HG02884 (cell line): ENCODE data around the gene HOXA11.

Experiments
- ATAC-seq: cut with Tn5 transposase; IDR thresholded peaks from one replicate; pipeline ENCODE4 v1.9.1; 2021; ENCODE audit warnings: mild to moderate bottlenecking, moderate library complexity; ENCODE audit not compliant: unreplicated experiment

HOXA11 gene

GRCh38 chr7:27207348-27207985 is 22.4 kb upstream of the HOXA11 start:
- ATAC-seq, result no peak

DNA sequence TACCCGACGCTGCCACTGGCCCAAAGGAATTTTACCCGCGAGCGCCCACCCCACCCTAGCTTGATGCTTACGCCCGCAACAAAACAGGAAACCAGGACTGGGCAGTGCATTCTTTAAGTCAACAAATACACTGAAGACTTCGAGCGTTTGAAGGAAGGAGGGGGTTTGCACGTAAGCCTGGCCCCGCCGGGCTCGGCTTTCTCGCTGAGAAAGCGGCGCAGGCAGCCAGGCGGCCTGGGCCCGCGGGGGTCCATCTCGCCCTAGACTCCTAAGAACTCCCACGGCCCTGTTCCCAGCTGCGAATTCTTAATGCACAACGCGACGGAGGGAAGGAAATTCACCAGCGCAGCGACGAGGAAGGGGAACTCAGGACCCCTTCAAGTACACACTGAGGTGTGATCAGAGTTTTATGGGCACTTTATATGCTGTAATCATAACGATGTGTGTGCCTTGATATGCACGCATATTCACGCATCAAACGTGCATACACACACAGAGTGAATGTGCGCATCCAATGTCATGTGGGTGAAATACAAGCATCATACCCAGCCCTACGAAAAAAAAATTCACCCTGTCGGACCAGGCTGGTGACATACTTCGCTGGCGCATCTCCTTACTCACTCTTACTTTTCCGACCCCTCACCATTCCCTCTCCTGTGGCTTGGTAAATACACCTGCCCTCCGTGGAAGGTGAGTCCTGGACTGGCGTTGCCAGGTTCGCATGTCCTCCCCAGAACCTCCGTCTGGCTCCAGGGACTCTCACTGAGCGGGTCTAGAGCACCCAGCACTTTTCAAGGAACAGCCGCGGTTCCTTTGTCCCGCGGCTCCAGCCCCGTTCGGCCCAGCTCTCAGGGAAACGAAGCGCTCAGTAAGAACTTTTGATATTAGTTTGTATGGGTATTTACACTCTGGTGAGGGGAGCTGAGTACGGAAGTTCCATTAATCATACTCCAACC is 20.6 kb upstream of the HOXA11 start:
- ATAC-seq, result no peak

- no peak for ATAC-seq
These were observed 19.9 kb upstream of the HOXA11 start for GRCh38 chr7:27204851-27205322.

DNA sequence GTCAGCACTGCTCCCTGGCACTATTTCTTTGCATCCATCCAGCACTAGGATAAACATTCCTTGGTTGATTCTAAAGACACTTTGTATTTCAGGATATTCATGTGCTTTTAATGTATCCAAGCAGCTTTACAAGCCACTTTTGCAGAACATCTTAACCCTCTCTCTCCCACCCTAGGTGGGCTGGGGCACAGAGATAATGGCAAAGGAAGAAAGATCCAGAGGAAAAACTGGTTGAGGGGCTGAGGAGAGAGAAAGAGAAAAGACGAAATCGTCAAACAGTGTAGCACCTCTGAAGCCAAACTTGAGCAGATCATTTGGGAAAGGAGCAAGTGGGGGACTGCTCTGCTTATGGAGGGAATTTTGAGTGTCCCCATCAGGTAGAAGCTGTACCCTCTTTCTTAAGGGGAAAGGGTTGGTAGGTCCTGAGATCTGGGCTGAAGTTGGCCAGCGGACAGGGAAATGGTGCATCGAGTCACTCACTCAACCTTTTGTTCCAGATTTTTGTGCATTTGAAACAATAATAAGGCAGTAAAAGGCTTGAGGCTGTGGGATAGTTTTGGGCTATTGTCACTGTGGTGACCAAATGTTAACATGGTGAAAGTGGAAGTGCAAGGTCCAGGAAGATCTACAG is 19.0 kb upstream of the HOXA11 start:
- no peak for ATAC-seq

DNA sequence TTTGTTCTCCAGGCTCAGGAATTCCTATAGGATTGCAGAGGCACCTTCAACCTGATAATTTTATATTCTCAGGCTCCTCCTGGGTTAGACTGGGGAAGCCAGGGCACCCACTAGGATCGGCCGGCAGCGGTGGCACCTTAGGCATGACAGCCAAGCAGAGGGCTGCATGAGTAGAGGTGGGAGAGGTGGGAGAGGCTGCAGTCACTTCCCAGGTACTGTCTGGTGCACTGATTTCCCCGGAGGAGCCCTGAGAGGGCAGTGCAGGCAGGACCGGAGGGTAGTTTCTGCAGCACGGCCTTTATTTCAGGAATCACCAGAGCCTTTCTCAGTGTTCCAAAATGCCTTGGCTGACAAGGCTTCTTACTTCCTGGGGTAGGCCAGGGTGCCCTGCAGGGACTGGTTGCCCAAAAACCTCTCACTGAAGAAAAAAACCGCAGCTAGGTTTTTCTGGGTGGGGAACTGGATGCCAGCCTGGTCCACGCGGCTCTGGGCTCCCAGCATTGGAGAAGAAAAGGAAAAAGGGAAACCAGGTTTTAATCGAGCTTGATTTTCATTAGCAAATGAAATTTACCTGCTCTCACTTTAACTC is 18.4 kb upstream of the HOXA11 start:
- ATAC-seq, result no peak

GRCh38 chr7:27202862-27203134 is 17.8 kb upstream of the HOXA11 start:
- ATAC-seq, result no peak

DNA sequence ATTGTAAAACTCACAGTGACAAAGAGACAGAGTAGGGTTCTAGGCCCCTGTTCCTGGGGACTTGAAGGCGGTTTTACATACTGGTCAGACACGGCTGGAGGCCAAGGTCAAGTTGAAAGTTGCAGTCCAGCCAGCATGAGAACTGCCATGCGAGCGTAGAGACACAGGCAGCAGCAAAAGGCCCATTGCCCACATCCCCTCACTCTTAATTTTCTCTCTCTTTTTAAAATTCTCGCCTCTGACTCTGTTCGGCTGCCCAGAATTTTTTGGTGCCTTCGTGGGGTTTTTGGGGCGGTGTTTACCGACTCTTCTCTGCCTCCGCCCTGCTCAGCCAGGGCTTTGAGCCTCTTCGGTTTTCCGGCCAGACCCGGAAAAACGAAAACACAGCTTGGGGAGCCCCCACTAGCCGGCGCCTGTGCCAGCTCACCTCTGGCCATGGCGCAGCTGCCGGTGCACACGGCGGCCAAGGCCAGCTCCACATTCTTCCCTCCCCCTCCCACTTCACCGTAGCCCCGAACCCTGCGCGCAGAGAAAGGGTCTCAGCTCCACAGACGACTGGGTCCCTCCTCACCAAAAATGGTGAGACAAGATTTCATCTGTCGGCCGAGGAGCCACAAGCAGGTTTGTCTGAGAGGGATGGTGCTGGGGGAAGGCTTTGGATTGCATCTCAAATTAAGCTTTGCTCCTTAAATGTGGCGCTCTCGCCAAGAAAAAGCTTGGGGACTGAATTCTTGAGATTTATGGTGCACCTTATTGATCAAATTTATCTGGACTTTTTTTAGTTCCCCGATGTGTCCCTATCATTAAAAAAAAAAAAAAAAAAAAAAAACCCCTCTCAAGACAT is 17.2 kb upstream of the HOXA11 start:
- ATAC-seq, result no peak

- ATAC-seq, result no peak
These were observed 16.6 kb upstream of the HOXA11 start for GRCh38 chr7:27201580-27202017.

DNA sequence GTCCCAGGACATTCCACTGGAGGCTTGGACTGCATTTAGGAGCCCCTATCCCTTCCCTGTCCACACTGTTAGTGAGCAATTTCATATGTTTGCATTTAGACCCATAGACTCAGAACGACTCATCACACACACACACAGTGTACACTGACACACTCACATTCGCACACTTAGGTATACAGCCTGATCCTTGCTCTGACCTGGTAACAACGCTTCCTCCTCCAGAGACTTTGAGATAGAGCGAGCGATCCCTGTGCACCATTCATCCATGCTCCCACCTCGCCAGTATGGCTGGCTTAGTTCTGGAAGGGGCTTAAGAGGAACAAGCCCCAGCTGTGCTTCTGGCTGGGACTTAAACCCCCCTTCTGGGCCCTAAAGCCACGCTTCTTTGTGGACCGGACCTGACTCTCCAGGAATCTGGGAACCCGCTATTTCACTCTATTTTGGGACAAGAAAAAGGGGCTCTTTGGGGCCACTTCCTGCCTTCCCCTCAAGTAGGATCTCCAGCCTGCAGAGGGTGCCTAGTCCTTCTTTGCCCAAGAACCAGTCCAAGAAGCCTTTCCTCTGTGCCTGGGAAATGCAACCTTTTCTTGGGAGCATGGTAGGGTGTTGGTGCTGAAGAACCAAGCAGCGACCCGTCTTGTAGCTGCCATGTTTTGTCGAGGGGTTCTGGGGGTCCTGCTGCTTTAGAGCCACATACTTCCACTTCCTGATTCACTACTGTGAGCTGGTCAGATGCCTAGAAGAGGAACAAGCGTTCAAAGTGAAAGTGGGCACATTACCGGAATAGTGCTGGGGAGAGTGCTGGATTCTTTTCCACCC is 15.9 kb upstream of the HOXA11 start:
- no peak for ATAC-seq

DNA sequence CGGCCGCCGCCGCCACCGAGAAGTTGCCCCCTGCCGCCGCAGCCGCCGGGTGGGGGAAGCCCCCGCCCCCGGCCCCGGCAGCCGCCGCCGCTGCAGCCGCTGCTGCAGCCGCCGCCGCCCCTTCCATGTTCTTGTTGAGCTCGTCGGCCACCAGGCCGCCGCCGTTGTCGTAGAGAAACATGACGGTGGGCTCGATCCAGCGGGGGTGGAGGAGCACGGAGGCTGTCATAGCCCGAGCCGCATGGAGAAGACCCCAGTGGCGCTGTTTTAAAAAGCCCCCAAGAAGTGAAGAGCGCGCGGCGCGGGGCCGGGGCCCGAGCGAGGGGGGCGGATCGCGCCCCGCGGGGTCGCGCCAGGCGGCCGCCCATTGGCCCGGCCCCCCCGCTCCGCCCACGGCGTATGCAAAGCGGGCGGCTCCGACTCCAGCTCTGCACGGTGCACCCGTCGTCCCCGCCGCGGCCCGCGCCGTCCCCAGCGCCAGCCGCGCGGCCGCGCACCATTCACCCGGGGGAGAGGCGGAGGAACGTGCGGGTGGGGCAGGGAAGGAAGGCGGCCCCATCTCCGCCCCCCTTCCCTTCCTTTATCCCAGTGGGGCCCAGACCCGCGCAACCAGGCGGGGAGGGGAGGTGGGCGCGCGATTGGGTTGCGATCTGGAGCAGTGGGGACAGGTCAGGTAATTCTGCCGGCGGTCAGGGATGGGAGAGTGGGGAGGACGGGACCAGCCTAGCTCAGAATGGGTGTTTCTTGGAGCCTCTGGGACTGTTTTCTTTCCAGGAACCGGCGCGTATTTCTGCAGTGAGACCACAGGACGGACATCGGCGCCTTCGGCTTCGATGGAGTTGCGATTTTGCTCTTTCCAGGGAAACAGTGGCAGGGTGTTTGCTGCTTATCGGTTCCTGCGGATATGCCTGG is 15.1 kb upstream of the HOXA11 start, which contains the start of gene HOXA13:
Gene HOXA13 (minus strand): TSS at position 243 of the 912 bp plus-strand sequence. CDS start 14 bp downstream, at position 229.
- no peak for ATAC-seq

- ATAC-seq, result no peak
These were observed 14.1 kb upstream of the HOXA11 start for GRCh38 chr7:27198871-27199801.

DNA sequence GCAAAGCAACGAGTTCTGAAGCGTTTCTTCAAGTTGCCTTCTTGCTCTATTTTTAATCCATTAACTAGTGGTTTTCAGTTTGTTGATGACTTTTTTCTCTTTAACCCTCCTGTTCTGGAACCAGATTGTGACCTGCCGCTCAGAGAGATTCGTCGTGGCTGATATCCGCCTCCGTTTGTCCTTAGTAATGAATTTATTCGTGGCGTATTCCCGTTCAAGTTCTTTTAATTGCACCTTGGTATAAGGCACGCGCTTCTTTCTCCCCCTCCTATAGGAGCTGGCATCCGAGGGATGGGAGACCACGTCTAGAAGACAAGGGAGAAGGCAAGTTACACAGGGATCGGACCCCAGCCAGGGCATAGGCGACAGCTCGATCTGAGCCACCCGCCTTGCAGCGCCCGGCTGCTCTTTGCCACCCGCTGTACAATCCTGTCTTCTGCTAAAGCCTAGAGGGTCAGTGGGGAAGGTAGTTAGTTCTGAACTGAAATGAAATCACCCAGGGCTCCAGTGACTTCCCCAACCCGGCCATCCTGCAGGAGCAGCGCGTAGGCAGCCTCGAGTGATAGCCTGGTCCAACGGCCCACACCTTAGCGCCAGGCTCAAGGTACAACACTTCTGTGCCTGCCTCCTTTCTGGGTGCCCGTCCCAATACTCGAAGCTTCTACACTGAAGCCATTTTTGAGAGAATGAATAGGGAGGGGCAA is 13.3 kb upstream of the HOXA11 start:
- ATAC-seq, result no peak

GRCh38 chr7:27197137-27198042 is 12.4 kb upstream of the HOXA11 start:
- no peak for ATAC-seq

DNA sequence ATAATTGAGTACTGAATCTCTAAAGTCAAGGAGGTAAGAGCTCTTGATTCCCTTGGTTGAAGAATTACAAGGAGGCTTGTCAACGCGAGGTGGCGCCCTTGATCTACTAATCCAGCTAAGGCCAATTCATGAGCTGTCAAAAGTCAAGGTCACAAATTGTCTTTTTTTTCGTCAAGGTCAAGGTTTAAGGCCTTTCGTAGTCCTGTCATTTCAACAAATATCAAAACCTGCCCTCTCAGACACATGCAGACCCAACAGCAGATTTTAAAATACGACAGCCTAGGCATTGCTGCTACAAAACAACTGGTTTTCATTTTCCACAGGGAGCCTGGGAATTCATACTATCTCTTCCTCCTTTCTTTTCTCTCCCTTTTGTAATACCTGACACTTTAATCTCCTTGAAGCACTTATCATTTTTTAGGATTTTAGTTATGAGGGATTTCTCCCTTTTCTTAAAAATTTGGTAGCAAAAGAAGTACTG is 11.3 kb upstream of the HOXA11 start:
- ATAC-seq, result no peak

DNA sequence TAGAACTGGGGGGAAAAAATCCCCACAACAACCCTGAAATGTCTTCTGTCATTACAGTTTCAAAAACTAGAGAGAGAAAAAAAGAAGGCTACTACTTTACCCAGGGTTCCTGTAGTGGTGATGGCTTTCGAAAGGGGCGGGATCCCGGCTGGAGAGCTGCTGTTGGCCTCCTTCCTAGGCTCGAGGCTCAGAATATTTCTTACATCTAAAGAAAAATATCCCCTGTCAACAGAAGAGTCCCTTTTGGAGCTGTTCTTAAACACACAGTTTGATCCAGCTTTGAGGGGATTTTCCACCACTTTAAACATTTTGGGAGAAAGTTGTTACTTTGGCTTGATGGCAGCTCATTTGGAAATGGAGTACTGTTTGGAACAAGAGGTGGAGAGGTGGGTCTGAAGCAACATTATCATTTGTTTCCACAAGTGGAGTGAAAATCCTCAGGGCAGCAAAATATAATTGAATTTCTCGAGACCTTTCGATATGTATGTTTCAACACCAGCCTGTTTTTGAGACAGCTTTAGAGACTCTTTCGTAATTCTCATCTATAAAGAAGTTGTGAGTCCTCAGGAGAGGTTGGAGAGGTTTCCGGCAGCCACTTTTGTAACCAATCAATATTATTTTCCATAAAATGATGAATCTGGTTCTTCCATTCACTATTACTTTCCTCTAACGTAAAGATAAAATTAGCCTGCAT is 9.8 kb upstream of the HOXA11 start:
- ATAC-seq, result no peak
